ENCODE data around the gene FLRT2.

FLRT2 gene

GRCh38 chr14:85574853-85575616 is 45.1 kb downstream of the FLRT2 start:
- no peaks in the 10 kb centered on the region for H3F3A ChIP-seq (ENCODE audit: control insufficient read depth, insufficient read depth)
- H3K9me2 ChIP-seq (replicated peaks; ENCODE audit: control insufficient read depth, low read length), result no peaks in the 10 kb centered on the region
- H3K4me1 ChIP-seq (ENCODE audit: control insufficient read depth, low read length), result no peaks in the 10 kb centered on the region
- no peak overlapping the region for H3K4me2 ChIP-seq (ENCODE audit: low read length)
- H3K27ac ChIP-seq (ENCODE audit: low read depth, low read length), result no peak overlapping the region
- H3K4me3 ChIP-seq (ENCODE audit: low read length), result no peak overlapping the region
- H3K27me3 ChIP-seq (ENCODE audit: control insufficient read depth, low read length), result no peaks in the 10 kb centered on the region
- no peaks in the 10 kb centered on the region for H4K20me1 ChIP-seq (ENCODE audit: control insufficient read depth, insufficient read depth, low read depth, low read length)
- TF ChIP-seq EZH2phosphoT487 (IDR thresholded peaks at IDR 0.05; ENCODE audit: borderline replicate concordance, low read length) (no peak), CTCF (IDR thresholded peaks at IDR 0.05; ENCODE audit: low read depth, low read length, poor library complexity, severe bottlenecking) (no peak)
- H3K79me2 ChIP-seq (ENCODE audit: control insufficient read depth, low read length), result no peaks in the 10 kb centered on the region
- H3K9me3 ChIP-seq (ENCODE audit: control insufficient read depth, insufficient read depth, low read length), result no peaks in the 10 kb centered on the region
- H3K36me3 ChIP-seq (ENCODE audit: control insufficient read depth, low read length), result no peaks in the 10 kb centered on the region

GRCh38 chr14:85575617-85575898 is 45.6 kb downstream of the FLRT2 start:
- no peaks in the 10 kb centered on the region for H3K79me2 ChIP-seq (ENCODE audit: control insufficient read depth, low read length)
- H4K20me1 ChIP-seq (ENCODE audit: control insufficient read depth, insufficient read depth, low read depth, low read length), result no peaks in the 10 kb centered on the region
- no peaks in the 10 kb centered on the region for H3K36me3 ChIP-seq (ENCODE audit: control insufficient read depth, low read length)
- H3K27ac ChIP-seq (ENCODE audit: low read depth, low read length), result no peak overlapping the region
- no peaks in the 10 kb centered on the region for H3F3A ChIP-seq (ENCODE audit: control insufficient read depth, insufficient read depth)
- TF ChIP-seq CTCF (IDR thresholded peaks at IDR 0.05; ENCODE audit: low read depth, low read length, poor library complexity, severe bottlenecking) (no peak), EZH2phosphoT487 (IDR thresholded peaks at IDR 0.05; ENCODE audit: borderline replicate concordance, low read length) (no peak)
- no peak overlapping the region for H3K4me2 ChIP-seq (ENCODE audit: low read length)
- no peak overlapping the region for H3K4me3 ChIP-seq (ENCODE audit: low read length)
- no peaks in the 10 kb centered on the region for H3K4me1 ChIP-seq (ENCODE audit: control insufficient read depth, low read length)
- no peaks in the 10 kb centered on the region for H3K9me3 ChIP-seq (ENCODE audit: control insufficient read depth, insufficient read depth, low read length)
- no peaks in the 10 kb centered on the region for H3K27me3 ChIP-seq (ENCODE audit: control insufficient read depth, low read length)
- H3K9me2 ChIP-seq (replicated peaks; ENCODE audit: control insufficient read depth, low read length), result no peaks in the 10 kb centered on the region

- Histone ChIP-seq H3K4me2 (ENCODE audit: low read length) (no peak overlapping the region), H3F3A (ENCODE audit: control insufficient read depth, insufficient read depth) (no peaks in the 10 kb centered on the region), H3K4me1 (ENCODE audit: control insufficient read depth, low read length) (no peaks in the 10 kb centered on the region), H4K20me1 (ENCODE audit: control insufficient read depth, insufficient read depth, low read depth, low read length) (no peaks in the 10 kb centered on the region), H3K4me3 (ENCODE audit: low read length) (no peak overlapping the region), H3K36me3 (ENCODE audit: control insufficient read depth, low read length) (no peaks in the 10 kb centered on the region), H3K79me2 (ENCODE audit: control insufficient read depth, low read length) (no peaks in the 10 kb centered on the region), H3K27me3 (ENCODE audit: control insufficient read depth, low read length) (no peaks in the 10 kb centered on the region), H3K9me2 (replicated peaks; ENCODE audit: control insufficient read depth, low read length) (no peaks in the 10 kb centered on the region), H3K27ac (ENCODE audit: low read depth, low read length) (no peak overlapping the region), H3K9me3 (ENCODE audit: control insufficient read depth, insufficient read depth, low read length) (no peaks in the 10 kb centered on the region)
- no peak for TF ChIP-seq EZH2phosphoT487 (IDR thresholded peaks at IDR 0.05; ENCODE audit: borderline replicate concordance, low read length)
- no peak for TF ChIP-seq CTCF (IDR thresholded peaks at IDR 0.05; ENCODE audit: low read depth, low read length, poor library complexity, severe bottlenecking)
These were observed 46.3 kb downstream of the FLRT2 start for GRCh38 chr14:85576218-85576617.

Data from DOHH2 (cell line).